Neural cell (in vitro differentiated cells): Measurements from ENCODE around the gene SDHAF2. TPM values are rescaled to one million over a fixed set of nuclear protein-coding genes. Genes with fewer than 3 reads are reported as not detected.

Source experiments
- H2AFZ ChIP-seq: fragments of 200-600, 300-800 bp; sonication (generic), shearing (Covaris generic); 2 replicates; pipeline ENCODE4 v1.6.0; 2014; ENCODE audit warnings: low read depth, mild to moderate bottlenecking, antibody characterized with exemption, low read length, moderate library complexity
- H3F3A ChIP-seq: fragments of 200-600 bp; shearing (Covaris generic); 2 replicates; pipeline ENCODE4 v1.6.1; 2016; ENCODE audit warnings: mild to moderate bottlenecking, moderate library complexity, mixed read lengths, antibody characterized with exemption, low read length; ENCODE audit not compliant: insufficient read depth, poor library complexity, severe bottlenecking
- H3K27ac ChIP-seq: fragments of 200-600, 300-800 bp; sonication (generic), shearing (Covaris generic); 2 replicates; pipeline ENCODE4 v1.5.1; 2014; ENCODE audit warnings: mild to moderate bottlenecking, low read length, moderate library complexity
- H3K27me3 ChIP-seq: fragments of 300-800, 200-600 bp; sonication (generic), shearing (Covaris generic); 2 replicates; pipeline ENCODE4 v1.6.0; 2014; ENCODE audit warnings: mild to moderate bottlenecking, low read depth, low read length, moderate library complexity; ENCODE audit not compliant: insufficient read depth
- H3K36me3 ChIP-seq: fragments of 300-800, 200-600 bp; sonication (generic), shearing (Covaris generic); 2 replicates; pipeline ENCODE4 v1.5.1; 2014; ENCODE audit warnings: mild to moderate bottlenecking, antibody characterized with exemption, low read length, moderate library complexity; ENCODE audit not compliant: insufficient read depth
- H3K4me2 ChIP-seq: fragments of 300-800, 200-600 bp; sonication (generic), shearing (Covaris generic); 2 replicates; pipeline ENCODE4 v1.6.0; 2014; ENCODE audit warnings: mild to moderate bottlenecking, low read length
- H3K4me3 ChIP-seq: fragments of 300-800, 200-600 bp; sonication (generic), shearing (Covaris generic); 2 replicates; pipeline ENCODE4 v1.5.1; 2014; ENCODE audit warnings: mild to moderate bottlenecking, low read length, moderate library complexity
- H3K79me2 ChIP-seq: fragments of 200-600 bp; shearing (Covaris generic); replicated peaks from 2 replicates; pipeline ENCODE4 v1.6.0; 2014; ENCODE audit warnings: mild to moderate bottlenecking, low read length, moderate library complexity; ENCODE audit not compliant: insufficient read depth
- H3K9ac ChIP-seq: fragments of 300-800, 200-600 bp; sonication (generic), shearing (Covaris generic); 2 replicates; pipeline ENCODE4 v1.6.1; 2016; ENCODE audit warnings: mild to moderate bottlenecking, low read length, mixed read lengths
- H3K9me2 ChIP-seq: fragments of 200-600 bp; shearing (Covaris generic); 2 replicates; pipeline ENCODE4 v1.6.1; 2016; ENCODE audit warnings: mild to moderate bottlenecking, low read length, mixed read lengths; ENCODE audit not compliant: insufficient read depth
- H3K9me3 ChIP-seq: fragments of 200-600, 300-800 bp; sonication (generic), shearing (Covaris generic); 2 replicates; pipeline ENCODE4 v1.6.1; 2016; ENCODE audit warnings: mild to moderate bottlenecking, mixed run types, low read length, moderate library complexity, mixed read lengths
- H4K20me1 ChIP-seq: fragments of 200-600 bp; shearing (Covaris generic); 2 replicates; pipeline ENCODE4 v1.6.1; 2016; ENCODE audit warnings: mild to moderate bottlenecking, mixed run types; ENCODE audit not compliant: insufficient read depth
- EP300 ChIP-seq: fragments of 450-650 bp; conservative IDR thresholded peaks from 2 replicates; pipeline ENCODE4 v1.6.1; 2014; ENCODE audit warnings: antibody characterized with exemption, mild to moderate bottlenecking, moderate library complexity; ENCODE audit not compliant: poor library complexity, severe bottlenecking
- EZH2 ChIP-seq: fragments of 200-600, 300-800 bp; shearing (Covaris generic), sonication (generic); IDR thresholded peaks from 2 replicates; pipeline ENCODE4 v1.6.1; 2014; ENCODE audit warnings: antibody characterized with exemption, low read length, borderline replicate concordance, mild to moderate bottlenecking; ENCODE audit not compliant: insufficient read depth, poor library complexity, severe bottlenecking
- MXI1 ChIP-seq: fragments of 450-650 bp; conservative IDR thresholded peaks from 2 replicates; pipeline ENCODE4 v1.6.1; 2014; ENCODE audit warnings: antibody characterized with exemption, mild to moderate bottlenecking; ENCODE audit not compliant: poor library complexity, severe bottlenecking
- POLR2AphosphoS5 ChIP-seq: IDR thresholded peaks from 2 replicates; pipeline ENCODE4 v1.6.1; 2012
- RAD21 ChIP-seq: fragments of 450-650 bp; conservative IDR thresholded peaks from 2 replicates; pipeline ENCODE4 v1.6.1; 2014; ENCODE audit warnings: antibody characterized with exemption, mild to moderate bottlenecking, moderate library complexity
- SMC3 ChIP-seq: fragments of 450-650 bp; conservative IDR thresholded peaks from 2 replicates; pipeline ENCODE4 v1.6.1; 2014; ENCODE audit warnings: antibody characterized with exemption, mild to moderate bottlenecking, moderate library complexity; ENCODE audit not compliant: poor library complexity
- TAF1 ChIP-seq: IDR thresholded peaks from 2 replicates; pipeline ENCODE4 v1.6.1; 2012; ENCODE audit warnings: low read depth
- polyA plus RNA-seq: library from polyadenylated mRNA; depleted of rRNA; stranded (reverse); fragments of >200 nt; gene quantifications from 2 replicates; pipeline ENCODE4 v1.2.3, GENCODE V29; 2014
- TF ChIP-seq, protein P1 (sequence below): IDR thresholded peaks from 2 replicates; pipeline ENCODE4 v1.6.1; 2012; ENCODE audit warnings: borderline replicate concordance
- TF ChIP-seq, protein P2 (sequence below): fragments of 450-650 bp; IDR thresholded peaks from 2 replicates; pipeline ENCODE4 v1.5.1; 2014; ENCODE audit warnings: antibody characterized with exemption, mild to moderate bottlenecking, moderate library complexity; ENCODE audit not compliant: poor library complexity, severe bottlenecking

SDHAF2 gene
- polyA plus RNA-seq, 1 donor from 2014 or later, result 54.5 TPM

DNA sequence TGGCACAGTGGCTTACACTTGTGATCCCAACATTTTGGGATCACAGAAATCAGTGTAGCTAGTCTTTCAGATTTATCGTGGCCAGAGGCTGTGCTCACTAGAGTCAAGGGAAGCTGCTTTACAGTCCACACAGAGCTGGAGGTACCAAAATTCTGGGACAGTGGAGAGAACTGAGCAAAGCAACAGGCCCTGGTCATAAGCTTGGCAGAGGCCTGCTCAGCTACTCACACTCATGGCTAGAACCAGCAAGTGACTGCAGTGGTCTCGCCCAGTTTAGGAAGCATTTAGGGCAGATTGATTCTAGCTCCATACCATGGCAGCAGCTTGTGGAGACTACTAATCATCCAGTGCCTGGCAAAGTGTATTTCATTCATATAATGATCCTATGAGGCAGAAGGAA is 28.8 kb upstream of the SDHAF2 start:
- H3K79me2 ChIP-seq, result no peaks in the 10 kb centered on the region
- no peaks in the 10 kb centered on the region for H4K20me1 ChIP-seq
- H3K9ac ChIP-seq, result no peak overlapping the region
- H3K36me3 ChIP-seq, result peaks cover 8% of the 10 kb centered on the region
- H3K9me3 ChIP-seq, result no peaks in the 10 kb centered on the region
- H3K27me3 ChIP-seq, result no peaks in the 10 kb centered on the region
- no peaks in the 10 kb centered on the region for H3K9me2 ChIP-seq
- H3K27ac ChIP-seq, result no peak overlapping the region
- H2AFZ ChIP-seq, result no peak overlapping the region
- no peak overlapping the region for H3K4me3 ChIP-seq
- H3F3A ChIP-seq, result no peaks in the 10 kb centered on the region
- no peak overlapping the region for H3K4me2 ChIP-seq
- no peak for TF ChIP-seq RAD21
- TF ChIP-seq, protein P1, sequence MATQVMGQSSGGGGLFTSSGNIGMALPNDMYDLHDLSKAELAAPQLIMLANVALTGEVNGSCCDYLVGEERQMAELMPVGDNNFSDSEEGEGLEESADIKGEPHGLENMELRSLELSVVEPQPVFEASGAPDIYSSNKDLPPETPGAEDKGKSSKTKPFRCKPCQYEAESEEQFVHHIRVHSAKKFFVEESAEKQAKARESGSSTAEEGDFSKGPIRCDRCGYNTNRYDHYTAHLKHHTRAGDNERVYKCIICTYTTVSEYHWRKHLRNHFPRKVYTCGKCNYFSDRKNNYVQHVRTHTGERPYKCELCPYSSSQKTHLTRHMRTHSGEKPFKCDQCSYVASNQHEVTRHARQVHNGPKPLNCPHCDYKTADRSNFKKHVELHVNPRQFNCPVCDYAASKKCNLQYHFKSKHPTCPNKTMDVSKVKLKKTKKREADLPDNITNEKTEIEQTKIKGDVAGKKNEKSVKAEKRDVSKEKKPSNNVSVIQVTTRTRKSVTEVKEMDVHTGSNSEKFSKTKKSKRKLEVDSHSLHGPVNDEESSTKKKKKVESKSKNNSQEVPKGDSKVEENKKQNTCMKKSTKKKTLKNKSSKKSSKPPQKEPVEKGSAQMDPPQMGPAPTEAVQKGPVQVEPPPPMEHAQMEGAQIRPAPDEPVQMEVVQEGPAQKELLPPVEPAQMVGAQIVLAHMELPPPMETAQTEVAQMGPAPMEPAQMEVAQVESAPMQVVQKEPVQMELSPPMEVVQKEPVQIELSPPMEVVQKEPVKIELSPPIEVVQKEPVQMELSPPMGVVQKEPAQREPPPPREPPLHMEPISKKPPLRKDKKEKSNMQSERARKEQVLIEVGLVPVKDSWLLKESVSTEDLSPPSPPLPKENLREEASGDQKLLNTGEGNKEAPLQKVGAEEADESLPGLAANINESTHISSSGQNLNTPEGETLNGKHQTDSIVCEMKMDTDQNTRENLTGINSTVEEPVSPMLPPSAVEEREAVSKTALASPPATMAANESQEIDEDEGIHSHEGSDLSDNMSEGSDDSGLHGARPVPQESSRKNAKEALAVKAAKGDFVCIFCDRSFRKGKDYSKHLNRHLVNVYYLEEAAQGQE, result no peak
- no peak for TF ChIP-seq TAF1
- no peak for TF ChIP-seq POLR2AphosphoS5
- TF ChIP-seq EZH2, result no peak
- no peak for TF ChIP-seq EP300
- no peak for TF ChIP-seq SMC3
- TF ChIP-seq, protein P2, sequence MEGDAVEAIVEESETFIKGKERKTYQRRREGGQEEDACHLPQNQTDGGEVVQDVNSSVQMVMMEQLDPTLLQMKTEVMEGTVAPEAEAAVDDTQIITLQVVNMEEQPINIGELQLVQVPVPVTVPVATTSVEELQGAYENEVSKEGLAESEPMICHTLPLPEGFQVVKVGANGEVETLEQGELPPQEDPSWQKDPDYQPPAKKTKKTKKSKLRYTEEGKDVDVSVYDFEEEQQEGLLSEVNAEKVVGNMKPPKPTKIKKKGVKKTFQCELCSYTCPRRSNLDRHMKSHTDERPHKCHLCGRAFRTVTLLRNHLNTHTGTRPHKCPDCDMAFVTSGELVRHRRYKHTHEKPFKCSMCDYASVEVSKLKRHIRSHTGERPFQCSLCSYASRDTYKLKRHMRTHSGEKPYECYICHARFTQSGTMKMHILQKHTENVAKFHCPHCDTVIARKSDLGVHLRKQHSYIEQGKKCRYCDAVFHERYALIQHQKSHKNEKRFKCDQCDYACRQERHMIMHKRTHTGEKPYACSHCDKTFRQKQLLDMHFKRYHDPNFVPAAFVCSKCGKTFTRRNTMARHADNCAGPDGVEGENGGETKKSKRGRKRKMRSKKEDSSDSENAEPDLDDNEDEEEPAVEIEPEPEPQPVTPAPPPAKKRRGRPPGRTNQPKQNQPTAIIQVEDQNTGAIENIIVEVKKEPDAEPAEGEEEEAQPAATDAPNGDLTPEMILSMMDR, result no peak
- TF ChIP-seq MXI1, result no peak

DNA sequence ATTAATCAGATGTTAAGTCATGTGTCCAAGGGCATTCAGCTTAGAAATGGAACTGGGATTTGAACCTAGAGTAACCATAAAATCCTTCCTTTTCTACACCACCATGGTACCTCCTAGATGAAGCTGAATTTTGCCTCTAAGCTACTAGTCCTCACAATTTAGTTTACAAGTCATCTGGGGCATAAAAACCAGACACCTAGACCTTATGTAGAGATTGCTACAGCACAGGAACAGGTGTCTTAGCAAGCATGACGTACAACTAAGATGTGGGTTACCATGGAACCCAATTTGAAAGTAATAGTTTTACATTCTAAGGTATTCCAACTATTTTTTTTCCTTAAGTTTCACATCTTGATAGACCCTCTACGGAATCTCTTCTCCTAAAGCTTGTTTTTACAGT is 28.4 kb upstream of the SDHAF2 start:
- Histone ChIP-seq H3K36me3 (peaks cover 8% of the 10 kb centered on the region), H3K9me2 (no peaks in the 10 kb centered on the region), H3K79me2 (no peaks in the 10 kb centered on the region), H2AFZ (no peak overlapping the region), H3K9ac (no peak overlapping the region), H3F3A (no peaks in the 10 kb centered on the region), H3K27ac (no peak overlapping the region), H4K20me1 (no peaks in the 10 kb centered on the region), H3K4me2 (no peak overlapping the region), H3K9me3 (no peaks in the 10 kb centered on the region), H3K27me3 (no peaks in the 10 kb centered on the region), H3K4me3 (no peak overlapping the region)
- TF ChIP-seq EP300 (no peak), EZH2 (no peak)

DNA sequence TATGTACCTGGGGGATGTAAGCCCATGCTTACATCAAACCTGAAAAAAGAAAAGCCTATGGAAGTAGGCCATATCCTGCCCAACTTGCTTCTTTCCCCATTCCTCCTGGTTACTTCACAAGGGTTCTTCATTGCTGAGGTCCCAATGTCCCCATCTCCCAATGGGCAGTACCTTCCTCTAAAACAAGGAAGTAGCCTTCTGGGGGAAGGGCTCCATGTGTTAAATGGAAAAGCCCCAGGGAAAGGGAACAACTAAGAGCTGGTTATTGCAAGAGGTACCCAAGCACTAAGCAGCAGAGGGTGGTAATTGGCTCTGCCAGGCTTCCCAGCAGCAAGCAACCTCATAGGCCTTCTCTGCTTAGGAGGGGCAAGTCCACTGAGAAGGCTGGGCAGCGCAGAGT is 26.3 kb upstream of the SDHAF2 start:
- H3K4me3 ChIP-seq, result no peak overlapping the region
- peaks cover 8% of the 10 kb centered on the region for H3K36me3 ChIP-seq
- H2AFZ ChIP-seq, result no peak overlapping the region
- H3K9me3 ChIP-seq, result no peaks in the 10 kb centered on the region
- H3K27me3 ChIP-seq, result no peaks in the 10 kb centered on the region
- no peak for TF ChIP-seq MXI1
- TF ChIP-seq, protein P2, result no peak
- TF ChIP-seq, protein P1, result no peak
- no peak for TF ChIP-seq RAD21
- TF ChIP-seq TAF1, result no peak
- TF ChIP-seq SMC3, result no peak
- no peak for TF ChIP-seq EZH2
- no peaks in the 10 kb centered on the region for H3K79me2 ChIP-seq
- no peak overlapping the region for H3K9ac ChIP-seq
- H3K27ac ChIP-seq, result no peak overlapping the region
- peaks cover 5% of the 10 kb centered on the region for H3F3A ChIP-seq
- H3K4me2 ChIP-seq, result no peak overlapping the region
- no peaks in the 10 kb centered on the region for H4K20me1 ChIP-seq
- no peaks in the 10 kb centered on the region for H3K9me2 ChIP-seq
